PFSK-1 (cell line): ENCODE measurements around the gene CTF1.

Experiments
- FOXP2 ChIP-seq: optimal IDR thresholded peaks from 2 replicates; pipeline ENCODE3; 2011; ENCODE audit warnings: borderline replicate concordance, control low read depth, inconsistent platforms; ENCODE audit not compliant: insufficient read depth; ENCODE audit errors: extremely low read length, extremely low read depth
- POLR2AphosphoS5 ChIP-seq: IDR thresholded peaks from 2 replicates; pipeline ENCODE4 v1.6.1; 2012; ENCODE audit warnings: low read depth, mild to moderate bottlenecking, control low read depth, low read length, moderate library complexity
- SIN3A ChIP-seq: IDR thresholded peaks from 2 replicates; pipeline ENCODE4 v1.6.1; 2012; ENCODE audit warnings: mild to moderate bottlenecking, low read length, moderate library complexity, borderline replicate concordance; ENCODE audit not compliant: insufficient read depth
- TAF1 ChIP-seq: IDR thresholded peaks from 2 replicates; pipeline ENCODE4 v1.6.1; 2012; ENCODE audit warnings: low read length, control low read depth, borderline replicate concordance; ENCODE audit not compliant: insufficient read depth
- TF ChIP-seq, protein P1 (sequence below), 2 experiments: IDR thresholded peaks; 2 replicates each; pipeline versions ENCODE4 v1.6.1 to v1.8.0; 2011 to 2012; ENCODE audit warnings: low read depth in 2 of 2, low read length in 2 of 2, control low read depth in 1 of 2, inconsistent platforms in 1 of 2, mild to moderate bottlenecking in 1 of 2, moderate library complexity in 1 of 2; ENCODE audit not compliant: insufficient read depth in 1 of 2

- TF ChIP-seq TAF1 (no peak), POLR2AphosphoS5 (no peak), SIN3A (no peak), FOXP2 (no peak)
- TF ChIP-seq, protein P1, sequence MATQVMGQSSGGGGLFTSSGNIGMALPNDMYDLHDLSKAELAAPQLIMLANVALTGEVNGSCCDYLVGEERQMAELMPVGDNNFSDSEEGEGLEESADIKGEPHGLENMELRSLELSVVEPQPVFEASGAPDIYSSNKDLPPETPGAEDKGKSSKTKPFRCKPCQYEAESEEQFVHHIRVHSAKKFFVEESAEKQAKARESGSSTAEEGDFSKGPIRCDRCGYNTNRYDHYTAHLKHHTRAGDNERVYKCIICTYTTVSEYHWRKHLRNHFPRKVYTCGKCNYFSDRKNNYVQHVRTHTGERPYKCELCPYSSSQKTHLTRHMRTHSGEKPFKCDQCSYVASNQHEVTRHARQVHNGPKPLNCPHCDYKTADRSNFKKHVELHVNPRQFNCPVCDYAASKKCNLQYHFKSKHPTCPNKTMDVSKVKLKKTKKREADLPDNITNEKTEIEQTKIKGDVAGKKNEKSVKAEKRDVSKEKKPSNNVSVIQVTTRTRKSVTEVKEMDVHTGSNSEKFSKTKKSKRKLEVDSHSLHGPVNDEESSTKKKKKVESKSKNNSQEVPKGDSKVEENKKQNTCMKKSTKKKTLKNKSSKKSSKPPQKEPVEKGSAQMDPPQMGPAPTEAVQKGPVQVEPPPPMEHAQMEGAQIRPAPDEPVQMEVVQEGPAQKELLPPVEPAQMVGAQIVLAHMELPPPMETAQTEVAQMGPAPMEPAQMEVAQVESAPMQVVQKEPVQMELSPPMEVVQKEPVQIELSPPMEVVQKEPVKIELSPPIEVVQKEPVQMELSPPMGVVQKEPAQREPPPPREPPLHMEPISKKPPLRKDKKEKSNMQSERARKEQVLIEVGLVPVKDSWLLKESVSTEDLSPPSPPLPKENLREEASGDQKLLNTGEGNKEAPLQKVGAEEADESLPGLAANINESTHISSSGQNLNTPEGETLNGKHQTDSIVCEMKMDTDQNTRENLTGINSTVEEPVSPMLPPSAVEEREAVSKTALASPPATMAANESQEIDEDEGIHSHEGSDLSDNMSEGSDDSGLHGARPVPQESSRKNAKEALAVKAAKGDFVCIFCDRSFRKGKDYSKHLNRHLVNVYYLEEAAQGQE (IDR thresholded peaks at IDR 0.05; ENCODE audit: insufficient read depth in 1 of 2, low read depth in 2 of 2, low read length in 2 of 2): no peak
Observed at GRCh38 chr16:30907064-30907463, 10.7 kb downstream of the CTF1 start.
